GM18502 (cell line): ENCODE data around the gene FABP3.

Source experiments
- ATAC-seq: cut with Tn5 transposase; IDR thresholded peaks from one replicate; pipeline ENCODE4 v1.9.1; 2021; ENCODE audit warnings: mild to moderate bottlenecking; ENCODE audit not compliant: unreplicated experiment, poor library complexity

Gene FABP3

DNA sequence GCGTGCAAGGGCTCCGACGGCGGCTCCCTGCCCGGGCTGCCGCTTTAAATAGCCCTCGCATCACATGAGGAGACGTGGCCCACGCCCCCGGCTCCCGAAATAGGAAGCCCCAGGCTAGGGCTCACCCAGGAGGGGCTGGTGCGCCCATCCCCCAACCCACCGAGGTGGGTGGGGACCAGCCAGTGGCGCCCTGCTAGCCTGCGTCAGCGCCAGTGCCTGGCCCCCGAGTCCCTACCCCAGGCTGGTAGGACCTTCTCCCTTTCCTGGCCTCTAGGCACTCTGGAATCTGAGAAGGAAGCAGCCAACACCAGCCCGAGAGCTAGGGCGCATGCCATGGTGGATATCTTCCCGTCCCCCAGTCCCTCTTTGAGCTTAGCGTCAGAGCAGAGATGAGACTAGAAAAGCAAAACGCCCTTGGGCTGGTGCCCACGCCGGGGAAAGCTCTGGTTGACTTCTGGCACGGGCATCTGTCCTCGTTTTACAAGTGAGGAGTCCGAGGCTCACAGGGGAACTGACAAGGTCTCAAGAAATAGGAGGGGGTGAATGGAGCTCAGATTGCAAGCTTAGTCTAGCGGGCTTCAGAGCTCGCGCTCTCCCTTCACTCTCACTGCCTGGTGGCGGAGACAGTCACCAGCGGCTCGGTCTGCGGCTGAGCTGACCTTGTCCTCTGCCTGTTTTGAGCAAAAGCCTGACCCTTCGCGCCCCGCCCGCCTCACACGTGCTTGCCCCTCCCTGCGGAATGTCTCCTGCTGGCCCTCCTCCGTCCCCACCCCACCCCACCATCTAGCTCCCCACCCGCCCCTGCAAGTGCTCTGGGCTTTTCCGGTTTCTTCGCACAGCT lies at the start of gene FABP3:
Gene FABP3, minus strand, starts transcription at position 21 of the 841 bp plus-strand sequence. CDS start 62 bp downstream, outside the sequence.
- no peak for ATAC-seq

DNA sequence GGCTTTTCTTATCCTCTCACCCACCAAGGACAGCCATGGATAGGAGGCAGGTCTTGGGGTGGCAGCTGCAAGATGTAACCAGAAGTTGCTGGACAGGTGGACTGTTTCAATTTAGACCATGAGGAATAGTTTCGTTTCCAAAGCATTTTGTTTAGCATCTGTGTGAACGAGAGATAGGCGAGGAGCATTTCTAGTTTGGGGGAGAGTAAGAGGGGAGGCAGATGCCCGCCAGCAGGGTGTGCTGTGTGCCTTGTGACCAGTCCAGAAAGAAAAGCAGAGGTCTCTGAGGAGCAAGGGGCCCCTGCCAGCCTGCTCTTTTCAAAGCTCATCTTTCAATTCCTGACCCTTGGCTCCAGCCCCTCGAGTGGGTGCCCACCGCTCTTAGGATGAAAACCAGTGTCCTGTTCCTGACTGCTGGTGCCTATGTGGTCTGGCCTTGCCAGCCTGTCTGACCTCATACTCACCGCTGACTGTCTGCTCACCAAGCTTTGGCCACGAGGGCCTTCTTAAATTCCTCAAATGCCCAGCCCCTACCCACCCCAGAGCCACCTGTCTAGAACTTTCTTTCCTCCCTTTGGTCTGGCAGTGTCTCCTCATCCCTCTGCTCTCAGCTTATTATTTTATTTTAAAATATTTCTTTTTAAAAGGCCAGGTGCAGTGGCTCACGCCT lies 48.6 kb upstream of the FABP3 start:
- no peak for ATAC-seq

DNA sequence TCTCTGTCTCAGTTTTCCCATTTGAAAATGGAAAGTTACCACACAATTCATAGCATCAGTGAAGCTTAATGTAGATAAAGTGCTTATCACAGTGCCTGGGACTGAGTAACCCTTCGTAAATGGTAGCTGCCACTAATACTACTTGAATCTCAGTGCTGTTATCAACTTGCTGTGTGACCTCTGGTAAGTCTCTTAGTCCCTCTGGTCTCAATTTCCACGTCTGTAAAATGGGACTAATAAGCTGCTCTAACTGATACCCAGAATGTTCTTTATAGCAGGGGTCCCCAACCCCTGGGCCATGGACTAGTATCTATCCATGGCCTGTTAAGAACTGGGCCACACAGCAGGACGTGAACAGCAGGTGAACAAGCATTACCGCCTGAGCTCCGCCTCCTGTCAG lies 47.8 kb upstream of the FABP3 start:
- ATAC-seq: no peak

DNA sequence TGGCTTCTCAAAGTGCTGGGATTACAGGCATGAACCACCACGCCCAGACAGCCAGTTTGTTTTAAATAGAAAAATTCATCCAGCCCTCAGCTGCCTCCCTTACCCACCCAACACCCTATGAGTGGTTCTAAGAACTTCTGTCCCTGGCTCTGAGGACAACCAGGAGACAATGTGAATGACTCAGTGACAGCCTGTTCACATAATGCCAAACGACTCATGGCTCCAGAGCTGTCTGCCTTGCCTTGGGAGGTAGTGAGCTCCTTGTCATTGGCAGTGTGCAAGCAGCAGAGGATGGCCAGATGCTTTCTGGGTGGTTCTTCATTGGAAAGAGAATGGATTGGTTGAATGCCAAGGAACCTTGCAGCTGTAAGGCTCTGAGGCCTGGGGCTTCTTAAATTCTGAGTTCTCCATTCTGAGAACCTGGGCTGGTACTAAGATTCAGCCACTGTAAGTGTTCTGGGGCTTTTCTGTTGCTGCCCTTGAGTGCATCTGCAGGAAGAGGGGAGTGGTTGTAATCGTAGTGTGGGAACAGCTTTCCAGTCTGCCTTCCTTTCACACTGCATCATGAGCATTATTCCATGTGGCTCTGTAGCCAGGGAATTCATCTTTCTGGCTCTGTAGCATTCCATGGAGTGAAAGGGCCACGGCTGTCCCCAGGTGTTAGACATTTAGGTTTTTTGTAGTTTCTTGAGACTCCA lies 45.9 kb upstream of the FABP3 start:
- ATAC-seq: no peak

DNA sequence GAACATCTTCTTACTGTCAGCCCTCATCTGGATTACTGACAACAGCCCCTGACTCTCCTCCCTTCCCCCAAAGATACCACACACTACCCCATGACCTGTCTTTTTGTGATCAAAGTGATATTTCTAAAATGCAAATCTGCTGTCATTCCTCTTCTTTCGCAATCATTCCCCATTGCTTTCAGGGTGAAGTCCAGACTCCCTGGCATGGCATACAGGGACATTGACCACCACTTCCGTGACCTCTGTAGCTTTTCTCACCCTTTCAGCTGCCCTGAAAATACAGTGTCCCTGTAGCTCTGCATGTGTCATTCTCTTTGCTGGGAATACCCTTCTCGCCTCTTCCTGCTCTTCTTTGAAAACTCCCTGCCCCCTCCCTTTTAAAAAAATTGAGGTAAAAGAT lies 44.3 kb upstream of the FABP3 start:
- no peak for ATAC-seq

DNA sequence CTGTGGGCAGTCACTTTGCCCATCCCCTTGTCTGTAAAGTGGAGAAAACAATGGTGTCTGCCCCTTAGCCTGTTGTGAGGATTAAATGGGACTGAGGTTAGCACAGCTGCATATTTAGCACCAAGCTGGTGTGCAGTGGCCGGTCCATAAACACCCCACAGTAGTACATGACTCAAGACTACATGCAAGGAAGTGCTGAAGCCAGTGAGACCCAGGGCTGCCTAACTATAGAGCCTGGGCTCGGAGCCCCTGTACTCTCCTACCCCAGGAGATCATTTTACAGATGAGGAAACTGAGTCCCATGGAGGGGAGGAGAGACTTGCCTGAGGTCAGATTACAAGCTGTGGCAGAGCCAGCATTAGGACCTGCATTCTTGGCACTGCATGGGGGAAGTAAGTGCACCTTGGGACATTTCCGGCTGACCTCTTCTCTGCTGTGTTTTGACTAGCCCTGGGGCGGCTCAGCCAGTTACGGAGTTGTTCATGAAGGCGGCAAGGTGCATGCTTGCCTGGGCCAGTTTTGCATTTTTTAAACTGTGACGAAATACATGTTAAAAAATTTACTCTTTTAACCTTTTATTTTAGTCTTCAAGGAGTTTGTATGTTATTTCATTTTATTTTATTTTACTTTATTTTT lies 43.3 kb upstream of the FABP3 start:
- no peak for ATAC-seq

DNA sequence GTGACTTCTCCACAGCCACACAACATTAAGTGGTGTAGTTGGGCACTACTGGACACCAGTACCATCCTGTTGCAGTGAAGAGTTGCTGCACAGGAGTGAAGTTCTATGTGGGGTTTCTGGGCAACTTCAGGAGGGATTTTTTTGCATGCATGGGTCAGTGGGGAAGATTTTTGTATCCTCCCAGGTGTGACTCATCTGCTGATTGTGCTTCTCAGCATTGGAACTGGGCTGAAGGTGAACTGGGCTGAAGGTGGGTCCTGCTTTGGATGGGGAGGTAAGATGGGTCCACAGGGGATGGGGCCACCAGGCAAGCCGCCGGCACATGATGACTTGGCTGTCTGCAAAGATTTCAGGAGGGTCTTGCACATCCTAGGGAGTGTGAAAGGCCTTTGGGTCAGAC lies 42.8 kb upstream of the FABP3 start:
- no peak for ATAC-seq

DNA sequence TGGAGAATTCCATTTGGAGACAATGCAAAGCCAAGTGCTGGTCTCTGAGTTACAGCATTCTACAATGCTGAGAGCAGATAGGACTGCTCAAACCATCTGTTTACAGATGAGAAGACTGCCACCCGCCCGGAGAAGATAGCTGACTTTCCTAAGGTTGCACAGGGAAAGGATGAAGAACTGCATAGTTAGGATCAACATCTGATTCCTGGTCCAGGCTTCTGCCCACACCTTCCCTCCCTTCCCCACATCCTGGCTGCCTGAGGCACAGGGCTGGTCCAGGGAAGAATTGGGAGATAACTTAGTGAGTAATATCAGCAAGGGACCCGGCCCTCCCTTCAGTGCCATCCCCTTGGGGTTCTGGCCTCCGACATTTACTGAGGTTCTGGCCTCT lies 42.1 kb upstream of the FABP3 start:
- ATAC-seq: no peak

DNA sequence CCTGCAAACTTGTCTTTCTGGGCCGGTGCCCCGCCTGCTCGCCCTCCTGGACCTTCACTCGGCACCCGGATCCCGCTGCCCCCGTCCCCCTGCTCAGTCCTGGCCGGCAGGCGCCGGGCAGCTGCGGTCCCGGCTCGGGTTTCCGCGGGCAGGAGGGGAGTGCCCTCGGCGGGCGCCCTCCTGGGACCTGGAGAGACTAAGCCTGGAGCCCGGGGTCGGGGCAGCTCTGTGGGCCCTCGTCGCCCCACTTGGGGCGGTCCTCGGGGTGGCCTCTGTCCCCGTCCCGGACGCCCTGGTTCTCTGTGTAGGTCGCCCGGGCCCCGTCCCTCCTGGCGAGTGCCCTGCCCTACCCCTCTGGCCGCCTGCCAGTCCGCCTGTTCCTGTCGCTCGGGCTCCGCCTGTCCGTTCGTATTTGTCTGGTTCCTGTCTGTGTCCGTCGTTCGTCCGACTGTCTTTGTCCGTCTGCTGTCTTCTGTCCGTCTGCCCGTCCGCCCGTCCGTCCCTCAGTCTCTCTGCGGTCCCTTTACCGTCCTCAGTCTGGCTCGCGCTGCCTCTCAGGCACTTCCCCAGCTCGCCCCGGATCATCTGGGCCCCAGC lies 40.6 kb upstream of the FABP3 start:
- ATAC-seq: no peak

DNA sequence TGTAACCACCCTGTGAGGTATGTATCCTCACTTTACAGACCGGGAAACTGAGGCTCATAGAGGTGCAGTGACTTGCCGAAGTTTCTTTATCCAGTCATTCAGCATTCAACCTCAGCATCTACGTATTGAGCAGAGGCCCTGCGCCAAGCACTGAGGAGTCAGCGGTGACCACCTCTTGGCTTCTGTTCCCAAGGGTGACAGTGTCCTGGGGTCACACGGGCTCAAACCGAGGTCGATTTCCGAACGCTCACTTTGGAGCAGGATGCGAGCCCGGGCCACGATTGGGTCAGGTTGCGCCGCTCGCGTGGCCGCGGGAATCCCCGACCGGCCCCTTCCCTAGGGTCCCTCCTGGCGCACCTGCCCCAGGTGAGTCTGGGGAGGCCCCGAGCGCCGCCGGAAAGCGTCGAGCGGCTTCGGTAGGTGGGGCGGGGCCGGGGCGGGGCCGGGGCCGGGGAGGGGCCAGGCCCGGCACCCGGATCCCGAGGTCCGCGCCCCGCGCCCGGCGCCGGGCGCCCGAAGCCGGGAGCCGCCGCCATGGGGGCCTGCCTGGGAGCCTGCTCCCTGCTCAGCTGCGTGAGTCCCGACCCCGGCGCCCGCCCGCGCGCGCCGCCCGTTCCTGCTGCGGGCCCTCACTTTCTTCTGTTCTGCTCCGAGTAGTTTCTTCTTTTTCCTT lies 40.0 kb upstream of the FABP3 start, which contains the start of gene SERINC2:
Gene SERINC2, plus strand, starts transcription at position 482 of the 673 bp plus-strand sequence. Its CDS starts 53 bp downstream, at position 535.
- ATAC-seq: no peak

DNA sequence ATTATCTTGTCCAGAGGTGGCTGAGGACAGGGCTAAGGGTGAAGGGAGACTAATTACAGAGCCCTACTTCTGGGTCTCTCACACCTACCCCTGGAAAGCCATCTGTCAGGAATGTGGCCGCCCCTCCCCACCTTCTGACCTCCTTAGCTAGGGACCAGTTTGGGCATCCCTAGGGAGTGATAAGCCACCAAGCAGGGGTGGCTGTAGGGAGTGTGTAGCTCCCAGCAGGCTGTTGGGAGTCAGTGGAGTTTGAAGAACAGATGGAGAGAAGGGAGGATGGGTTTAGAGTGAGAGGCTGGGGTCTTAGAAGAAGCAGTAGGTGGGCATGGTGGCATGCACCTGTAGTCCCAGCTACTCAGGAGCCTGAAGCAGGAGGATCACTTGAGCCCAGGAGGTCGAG lies 39.3 kb upstream of the FABP3 start:
- ATAC-seq: no peak

DNA sequence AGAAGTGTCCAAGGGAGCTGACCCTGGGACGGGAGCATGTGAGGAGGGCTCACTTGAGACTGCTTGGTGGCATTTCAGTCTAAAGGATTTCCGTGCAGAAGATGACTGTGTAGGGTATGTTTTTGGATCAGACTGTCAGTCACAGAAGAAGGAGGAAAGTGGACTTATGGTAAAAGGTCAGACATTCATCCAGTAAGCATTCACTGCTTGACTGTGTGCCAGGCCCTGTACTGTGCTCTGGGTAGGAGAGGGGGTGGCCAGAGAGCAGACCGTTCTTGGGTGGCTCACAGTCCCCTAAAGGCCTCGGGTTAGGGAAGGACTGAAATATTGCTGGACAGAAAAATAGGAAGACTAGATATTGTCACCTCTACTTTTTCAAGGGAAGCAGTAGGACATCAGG lies 38.0 kb upstream of the FABP3 start:
- ATAC-seq: no peak

DNA sequence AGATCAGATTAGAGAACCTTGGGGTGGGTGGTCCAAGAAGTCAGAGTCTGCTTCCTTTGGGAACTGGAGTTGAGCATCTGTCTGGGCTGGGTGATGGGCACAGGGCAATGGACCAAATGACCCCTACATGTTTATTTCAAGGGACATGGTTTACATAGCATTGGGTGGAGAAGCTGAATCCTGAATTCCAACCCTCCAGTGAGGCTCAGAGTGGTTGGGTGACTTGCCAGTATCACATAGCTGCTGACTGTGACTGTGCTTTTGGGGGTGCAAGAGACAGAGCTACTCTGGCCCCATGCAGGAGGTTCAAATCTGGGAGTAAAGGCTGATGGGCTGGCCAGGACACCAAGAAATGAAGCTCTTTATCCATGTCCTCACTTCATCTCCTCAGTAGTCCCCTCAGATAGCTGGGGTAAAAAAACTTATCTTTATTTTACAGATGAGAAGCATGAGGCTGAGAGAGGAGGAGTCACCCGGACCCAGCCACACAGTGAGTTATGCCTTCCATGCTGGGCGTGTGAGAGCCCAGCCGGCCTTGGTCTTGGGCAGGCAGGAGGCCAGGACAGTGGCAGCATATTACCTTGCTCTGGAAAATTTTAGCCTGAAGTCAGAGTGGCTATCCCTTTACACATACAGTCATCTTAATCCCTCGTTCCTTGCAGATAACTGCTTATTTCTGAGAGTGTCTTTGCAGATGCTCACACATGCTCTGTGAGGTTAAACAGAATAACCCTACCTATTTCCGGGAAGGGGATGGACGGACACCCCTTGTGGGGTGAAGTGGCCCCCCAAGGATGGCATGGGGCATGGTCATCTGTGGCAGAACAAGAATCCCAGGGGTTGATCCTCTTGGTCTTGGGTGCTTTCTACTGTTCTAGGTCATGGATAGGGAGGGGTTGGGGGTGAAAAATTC lies 37.3 kb upstream of the FABP3 start:
- no peak for ATAC-seq

DNA sequence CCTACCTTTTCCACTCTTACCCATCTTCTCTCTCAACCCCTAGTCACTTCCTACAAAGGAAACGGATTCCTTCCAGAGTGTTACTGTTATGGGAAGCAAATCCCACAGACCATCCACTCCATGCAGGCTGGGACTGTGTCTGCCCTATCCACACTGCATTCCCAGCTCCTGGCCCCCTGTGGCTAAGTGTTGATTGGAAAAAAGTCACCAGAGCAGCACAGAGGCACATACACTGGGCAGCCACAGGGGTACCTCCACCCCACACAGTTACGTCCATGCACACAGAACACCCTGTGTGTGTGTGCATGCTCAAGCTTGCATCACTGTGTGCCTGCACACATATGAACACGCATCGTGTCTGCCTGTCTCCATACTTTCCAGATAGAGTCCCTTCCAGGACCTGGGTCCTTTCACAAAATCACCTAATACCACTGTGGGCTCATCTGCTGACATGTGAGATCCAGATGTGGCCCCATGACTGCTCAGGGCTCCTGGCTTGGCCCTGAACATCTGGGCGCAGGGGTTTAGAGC lies 36.0 kb upstream of the FABP3 start:
- ATAC-seq: no peak

DNA sequence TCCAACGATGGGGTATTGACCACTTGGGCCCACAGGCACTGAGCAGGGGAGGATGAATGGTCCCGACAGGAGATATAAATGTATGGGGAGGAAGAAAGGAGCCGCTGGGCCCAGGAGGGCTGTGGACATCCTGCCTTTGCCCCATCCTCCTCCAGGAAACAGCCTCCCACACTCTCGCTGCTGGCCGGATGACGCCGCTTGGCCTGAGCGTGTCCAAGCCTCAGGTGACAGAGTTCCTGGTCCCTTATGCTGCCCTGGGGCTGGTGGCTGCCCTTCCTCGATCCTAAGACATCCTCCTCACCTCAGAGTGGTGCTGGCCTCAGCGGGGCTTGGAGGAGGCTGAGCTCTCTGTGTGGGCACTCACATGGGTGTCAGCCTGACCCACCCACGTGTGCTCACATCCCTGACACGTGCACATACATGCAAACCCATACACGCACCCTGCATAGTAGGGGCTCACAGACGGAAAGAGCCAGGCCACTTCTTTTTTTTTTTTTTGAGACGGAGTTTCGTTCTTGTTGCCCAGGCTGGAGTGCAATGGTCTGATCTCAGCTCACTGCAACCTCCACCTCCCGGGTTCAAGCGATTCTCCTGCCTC lies 34.3 kb upstream of the FABP3 start:
- no peak for ATAC-seq

DNA sequence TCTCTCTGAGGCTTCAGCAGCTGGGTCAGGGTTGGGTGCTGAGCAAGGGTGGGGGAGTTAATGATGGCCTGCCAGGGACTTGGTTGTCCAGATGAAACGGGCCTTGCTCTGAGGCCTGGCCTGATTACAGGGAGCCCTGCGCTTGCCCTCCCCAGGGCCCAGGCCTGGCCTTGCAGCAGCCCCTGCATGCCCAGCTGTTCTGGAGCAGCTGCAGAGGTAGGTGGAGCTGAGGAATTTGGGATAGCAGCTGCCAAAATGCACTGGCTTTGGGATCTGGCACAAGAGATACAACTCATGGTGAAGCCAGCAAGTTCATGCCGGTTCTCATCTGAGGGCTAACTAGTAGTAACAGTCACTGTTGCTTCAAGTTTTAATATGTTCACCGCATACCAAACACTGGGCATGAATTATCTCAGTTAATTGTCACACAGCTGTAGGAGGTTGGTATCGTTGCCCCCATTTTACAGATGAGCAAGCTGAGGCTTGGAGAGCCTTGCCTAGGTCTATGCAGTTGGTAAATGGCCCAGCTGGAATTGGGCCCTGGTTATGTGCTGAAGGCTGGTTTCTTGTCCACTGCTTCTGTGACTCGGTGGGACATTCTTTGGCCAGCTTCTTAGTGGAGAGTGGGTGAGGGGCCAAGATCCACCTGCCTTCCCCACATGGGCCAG lies 32.8 kb upstream of the FABP3 start:
- no peak for ATAC-seq

DNA sequence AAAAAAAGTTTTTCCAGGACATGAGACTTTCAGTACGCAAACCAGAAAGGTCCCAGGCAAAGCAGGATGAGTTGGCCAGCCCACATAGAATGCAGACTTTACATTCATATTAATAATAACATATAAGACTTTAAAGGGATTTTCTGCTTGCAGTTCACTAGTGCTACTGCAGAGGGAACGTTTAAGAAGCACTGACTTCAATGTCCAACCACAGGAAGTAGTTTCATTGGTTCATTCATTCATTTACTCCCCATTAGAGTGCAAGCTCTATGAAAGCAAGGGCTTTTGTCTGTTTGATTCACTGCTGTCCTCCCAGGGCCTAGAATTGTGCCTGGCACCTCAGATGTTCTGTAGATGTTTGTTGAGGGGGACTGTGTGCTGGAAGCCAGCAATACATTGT lies 28.4 kb upstream of the FABP3 start:
- ATAC-seq: no peak

DNA sequence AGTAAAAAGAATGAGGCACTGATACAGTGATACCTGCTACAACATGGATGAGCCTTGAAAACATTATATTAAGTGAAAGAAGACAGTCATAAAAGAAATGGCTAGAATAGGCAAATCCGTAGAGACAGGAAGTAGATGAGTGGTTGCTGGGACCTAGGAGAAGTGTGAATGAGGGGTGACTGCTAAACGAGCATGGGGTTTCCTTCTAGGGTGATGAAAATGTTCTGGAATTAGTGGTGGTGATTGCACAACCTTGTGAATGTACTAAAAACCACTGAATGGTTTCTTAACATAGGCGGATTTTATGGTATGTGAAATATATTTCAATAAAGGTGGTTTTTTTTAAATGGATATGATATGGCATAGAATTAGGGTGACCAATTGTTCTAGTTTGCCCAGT lies 27.5 kb upstream of the FABP3 start:
- no peak for ATAC-seq
